ENCODE results near the gene A2ML1.
"Not testable (repeated sequence)": the region's sequence is repeated elsewhere in the genome, so short reads cannot be mapped to it uniquely, and the experiment has no call there.

The A2ML1 gene

GRCh38 chr12:8816448-8817050 is 5.9 kb upstream of the A2ML1 start:
- TF ChIP-seq CTCF (IDR thresholded peaks at IDR 0.05) (no peak), ZFX (IDR thresholded peaks at IDR 0.05; ENCODE audit: borderline replicate concordance) (no peak)

DNA sequence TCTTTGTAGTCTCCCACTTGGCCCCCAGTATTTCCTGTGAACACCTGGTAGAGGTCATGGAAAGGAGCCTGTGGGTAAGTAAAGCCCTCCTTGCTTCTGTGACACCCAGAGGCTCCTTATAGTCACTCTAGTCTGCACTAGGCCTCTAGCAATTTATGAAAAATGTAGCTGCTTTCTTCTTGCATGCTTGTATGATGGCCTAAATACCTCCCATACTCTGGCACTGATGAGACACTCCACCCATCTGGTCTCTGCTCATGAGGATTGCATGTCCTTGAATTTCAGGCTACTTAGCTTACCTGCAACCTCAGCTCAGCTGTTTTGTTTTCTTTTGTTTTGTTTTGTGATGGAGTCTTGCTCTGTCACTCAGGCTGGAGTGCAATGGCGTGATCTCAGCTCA is 4.6 kb upstream of the A2ML1 start:
- no peak overlapping the region for H3K27ac ChIP-seq
- TF ChIP-seq CTCF (IDR thresholded peaks at IDR 0.05) (no peak), ZFX (IDR thresholded peaks at IDR 0.05; ENCODE audit: borderline replicate concordance) (no peak)

More at GRCh38 chr12:8816448-8817050, 5.9 kb upstream of the A2ML1 start:
- no peak overlapping the region for H3K27ac ChIP-seq

DNA sequence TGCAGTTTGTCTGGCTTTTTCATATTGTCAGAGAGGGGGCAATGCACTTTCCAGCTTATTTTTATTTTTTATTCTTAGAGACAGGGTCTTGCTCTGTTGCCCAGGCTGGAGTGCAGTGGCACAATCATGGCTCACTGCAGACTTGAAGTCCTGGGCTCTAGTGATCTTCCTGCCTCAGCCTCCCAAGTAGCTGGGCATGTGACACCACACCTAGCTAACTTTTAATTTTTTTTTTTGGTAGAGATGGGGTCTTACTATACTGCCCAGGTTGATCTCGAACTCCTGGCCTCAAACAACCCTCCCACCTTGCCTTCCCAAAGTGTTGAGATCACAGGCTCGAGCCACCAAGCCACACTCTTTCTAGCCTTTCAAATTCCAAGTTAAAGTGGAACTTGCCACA is 3.9 kb upstream of the A2ML1 start:
- TF ChIP-seq ZFX (IDR thresholded peaks at IDR 0.05; ENCODE audit: borderline replicate concordance) (no peak), CTCF (IDR thresholded peaks at IDR 0.05) (no peak)
- H3K27ac ChIP-seq = no peak overlapping the region

GRCh38 chr12:8819666-8819980 is 2.8 kb upstream of the A2ML1 start:
- H3K27ac ChIP-seq = no peak overlapping the region
- no peak for TF ChIP-seq CTCF (IDR thresholded peaks at IDR 0.05)
- TF ChIP-seq ZFX (IDR thresholded peaks at IDR 0.05; ENCODE audit: borderline replicate concordance) = no peak

GRCh38 chr12:8820676-8821407 is 1.6 kb upstream of the A2ML1 start:
- not testable (repeated sequence) for H3K27ac ChIP-seq

DNA sequence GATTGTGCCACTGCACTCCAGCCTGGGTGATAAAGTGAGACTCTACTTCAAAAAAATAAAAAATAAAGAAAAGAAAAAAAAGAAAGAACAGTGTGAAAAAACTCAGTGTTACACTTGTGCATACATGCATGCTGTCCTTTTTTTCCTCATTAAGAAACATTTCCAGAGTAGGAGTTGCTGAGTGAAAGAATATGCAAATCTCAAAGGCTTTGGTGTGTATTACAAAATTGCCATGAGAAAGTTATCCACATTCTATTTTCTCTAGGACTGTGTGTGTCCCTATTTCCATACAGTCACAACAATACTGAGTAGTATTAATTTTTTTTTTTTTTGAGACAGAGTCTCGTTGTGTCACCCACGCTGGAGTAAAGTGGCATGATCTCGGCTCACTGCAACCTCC is 830 bp upstream of the A2ML1 start:
- H3K27ac ChIP-seq = no peak overlapping the region
- TF ChIP-seq ZFX (IDR thresholded peaks at IDR 0.05; ENCODE audit: borderline replicate concordance) (no peak), CTCF (IDR thresholded peaks at IDR 0.05) (no peak)

GRCh38 chr12:8823565-8824300 is 1.3 kb downstream of the A2ML1 start:
- H3K27ac ChIP-seq = no peak overlapping the region
- no peak for TF ChIP-seq ZFX (IDR thresholded peaks at IDR 0.05; ENCODE audit: borderline replicate concordance)
- TF ChIP-seq CTCF (IDR thresholded peaks at IDR 0.05) = peak; percentile 44
